K562 (cell line): ENCODE data around the gene RPTOR. TPM values are rescaled to one million over a fixed set of nuclear protein-coding genes. Genes with fewer than 3 reads are reported as not detected.
A peak's percentile ranks its signal among the peaks of the same experiment; 100 is the strongest.

Experiments used
- ATAC-seq: fragments of 200-7000 bp; cut with Tn5 transposase; 3 replicates; pipeline ENCODE4 v1.9.1; 2020; ENCODE audit warnings: moderate library complexity
- BruUV-seq: library from RNA; stranded (reverse); fragments of 400-500 nt; replicated peaks from 2 replicates; lab custom pipeline; 2021; lab: Mats Ljungman, UMichigan
- CTCF ChIA-PET: fragments of 300-600 bp; formaldehyde crosslinking; extraction: SDS; loops from one replicate; lab custom pipeline; 2021; ENCODE audit warnings: low intra/inter-chr PET ratio; lab: Yijun Ruan, JAX
- POLR2A ChIA-PET: fragments of 300-600, 350-650 bp; sonication (Branson Sonifier 250); formaldehyde crosslinking; extraction: SDS; loops from one replicate; lab custom pipeline; 2021; ENCODE audit warnings: antibody characterized with exemption, inconsistent platforms; lab: Yijun Ruan, JAX
- DNase-seq, 4 experiments: peaks; one replicate each; pipeline versions ENCODE4 v3.0.0 to v3.0.0-alpha.2; 2011 to 2018; ENCODE audit warnings: low spot score in 3 of 4, mixed read lengths in 3 of 4; ENCODE audit errors: extremely low read depth in 1 of 4
- FAIRE-seq: peaks from 2 replicates; lab custom pipeline; 2011; peaks lifted over from hg19 to GRCh38; lab: Jason Lieb, UNC
- H2AFZ ChIP-seq: 2 replicates; pipeline ENCODE4 v1.6.0; 2011; ENCODE audit warnings: low read depth, low read length, control low read depth, inconsistent platforms
- H3K27ac ChIP-seq: fragments of 200-600 bp; 3 replicates; pipeline ENCODE4 v1.8.0; 2011; ENCODE audit warnings: low read depth, mild to moderate bottlenecking, control low read depth, inconsistent platforms, low read length, moderate library complexity, mixed read lengths; ENCODE audit errors: extremely low read depth
- H3K27me3 ChIP-seq, 2 experiments: fragments of 300-600 bp in 1 of 2; 2 replicates in 1 of 2; 3 replicates in 1 of 2; pipeline versions ENCODE4 v1.6.0 to v1.8.0; 2011; ENCODE audit warnings: inconsistent platforms in 2 of 2, low read length in 2 of 2, mild to moderate bottlenecking in 1 of 2, mixed read lengths in 1 of 2, moderate library complexity in 1 of 2; ENCODE audit not compliant: control insufficient read depth in 2 of 2, insufficient read depth in 2 of 2
- H3K36me3 ChIP-seq: fragments of 300-600 bp; 3 replicates; pipeline ENCODE4 v1.8.0; 2011; ENCODE audit warnings: mild to moderate bottlenecking, low read length, inconsistent platforms; ENCODE audit not compliant: control insufficient read depth, insufficient read depth
- H3K4me1 ChIP-seq, 2 experiments: fragments of 200-600 bp in 1 of 2; replicated peaks in 1 of 2; 2 replicates in 1 of 2; 3 replicates in 1 of 2; pipeline versions ENCODE4 v1.5.1 to v1.8.0; 2011; ENCODE audit warnings: inconsistent platforms in 2 of 2, low read length in 2 of 2, mild to moderate bottlenecking in 1 of 2, mixed read lengths in 1 of 2, moderate library complexity in 1 of 2; ENCODE audit not compliant: control insufficient read depth in 2 of 2, insufficient read depth in 2 of 2
- H3K4me2 ChIP-seq: 2 replicates; pipeline ENCODE4 v1.6.1; 2011; ENCODE audit warnings: low read length, control low read depth, inconsistent platforms, mixed read lengths; ENCODE audit not compliant: insufficient read depth
- H3K4me3 ChIP-seq: fragments of 200-600 bp; sonication (generic), shearing (Covaris generic); 2 replicates; pipeline ENCODE4 v1.5.1; 2016; ENCODE audit warnings: control low read depth, inconsistent platforms
- H3K79me2 ChIP-seq: fragments of 200-600 bp; 3 replicates; pipeline ENCODE4 v1.8.0; 2011; ENCODE audit warnings: low read length, inconsistent platforms; ENCODE audit not compliant: control insufficient read depth, insufficient read depth
- H3K9ac ChIP-seq, 2 experiments: 2 replicates each; pipeline versions ENCODE4 v1.6.0 to v1.6.1; 2011; ENCODE audit warnings: low read depth in 2 of 2, low read length in 2 of 2, control low read depth in 1 of 2, inconsistent platforms in 1 of 2, mild to moderate bottlenecking in 1 of 2, mixed read lengths in 1 of 2; ENCODE audit not compliant: insufficient read depth in 1 of 2
- H3K9me1 ChIP-seq: one replicate; pipeline ENCODE4 v1.6.0; 2011; ENCODE audit warnings: inconsistent platforms, mild to moderate bottlenecking, low read length, moderate library complexity; ENCODE audit not compliant: control insufficient read depth, insufficient read depth
- H3K9me3 ChIP-seq: replicated peaks from 2 replicates; pipeline ENCODE4 v1.5.1; 2011; ENCODE audit warnings: low read depth, low read length, inconsistent platforms; ENCODE audit not compliant: control insufficient read depth, insufficient read depth
- H4K20me1 ChIP-seq: replicated peaks from 2 replicates; pipeline ENCODE4 v1.6.1; 2011; ENCODE audit warnings: low read length, inconsistent platforms, mixed read lengths; ENCODE audit not compliant: control insufficient read depth, insufficient read depth
- HIVEP1 ChIP-seq: fragments of 250-450 bp; sonication (Bioruptor Pico); IDR thresholded peaks from 2 replicates; pipeline ENCODE4 v1.4.0; 2020; ENCODE audit warnings: mild to moderate bottlenecking
- PHB ChIP-seq: fragments of 250-450 bp; sonication (Bioruptor Pico); IDR thresholded peaks from 2 replicates; pipeline ENCODE4 v1.5.0; 2021
- POLR2G ChIP-seq: fragments of 200-400 bp; formaldehyde crosslinking; IDR thresholded peaks from 2 replicates; pipeline ENCODE4 v1.6.1; 2017; ENCODE audit warnings: low read depth, mild to moderate bottlenecking, antibody characterized with exemption, low read length, moderate library complexity
- RBM22 ChIP-seq: fragments of 200-400 bp; formaldehyde crosslinking; IDR thresholded peaks from 2 replicates; pipeline ENCODE4 v1.6.1; 2018; ENCODE audit warnings: low read length, low read depth; ENCODE audit not compliant: poor library complexity, severe bottlenecking
- XRCC4 ChIP-seq: IDR thresholded peaks from one replicate; pipeline ENCODE4 v1.6.1; 2011; ENCODE audit not compliant: insufficient read depth, insufficient read length; ENCODE audit errors: extremely low read depth
- WGBS: fragments of 100-300 bp; shearing (Covaris generic); methylation state at CpG from one replicate; pipeline ENCODE4 v1.1.6; 2016; ENCODE audit warnings: low coverage, mixed read lengths; ENCODE audit not compliant: insufficient coverage; ENCODE audit errors: missing lambda C conversion rate; 5-methylcytosine and 5-hydroxymethylcytosine counted together
- in situ Hi-C: fragments of 300-500 bp; cut with MboI; formaldehyde crosslinking; loops from 4 replicates; pipeline ENCODE4 v1.15.0; 2018; ENCODE audit warnings: inconsistent platforms, mixed read lengths
- intact Hi-C: fragments of 100-400 bp; cut with micrococcal nuclease; formaldehyde crosslinking; loops from 2 replicates; pipeline ENCODE4 v1.14.2; 2022
- polyA plus RNA-seq, 8 experiments: library from polyadenylated mRNA; depleted of rRNA in 4 of 8; stranded (reverse) in 5 of 8; unstranded in 3 of 8; fragments of >200 nt; fragmentation: Nextera tagmentation in 2 of 8; fragmentation: Illumina TruSeq in 1 of 8; extraction: Ambion mirVana in 2 of 8; extraction: Trizol in 1 of 8; gene quantifications; 2 replicates each; pipeline versions ENCODE4 v1.2.1 to v1.2.3, GENCODE V29; 2011 to 2014; ENCODE audit warnings: inconsistent platforms in 1 of 8, missing spikeins in 1 of 8
- total RNA-seq, 7 experiments: library from RNA; depleted of rRNA in 6 of 7; stranded (reverse); fragments of >200 nt in 6 of 7; fragmentation: Illumina TruSeq in 2 of 7; extraction: Trizol in 2 of 7; gene quantifications; 2 replicates each; pipeline versions ENCODE4 v1.2.1 to v1.2.3, GENCODE V29; 2011 to 2021; ENCODE audit warnings: low replicate concordance in 1 of 7
- TF ChIP-seq, protein P1 (sequence below), 2 experiments: fragments of 450-650 bp in 1 of 2; IDR thresholded peaks; 2 replicates each; pipeline ENCODE4 v1.6.1; 2011 to 2017; ENCODE audit warnings: low read depth in 2 of 2, antibody characterized with exemption in 1 of 2, borderline replicate concordance in 1 of 2, low read length in 1 of 2, mild to moderate bottlenecking in 1 of 2, mixed read lengths in 1 of 2; ENCODE audit not compliant: control insufficient read depth in 1 of 2
- TF ChIP-seq, protein P2 (sequence below): fragments of 450-650 bp; IDR thresholded peaks from 2 replicates; pipeline ENCODE4 v1.6.1; 2016; ENCODE audit warnings: mild to moderate bottlenecking

RPTOR gene
- total and polyA plus RNA-seq, 9 of the 15 experiments (the other 6 are each of a cell fraction or from before 2014, with no cell fraction given) = 0.24 to 54.1 (median 10.2) TPM

DNA sequence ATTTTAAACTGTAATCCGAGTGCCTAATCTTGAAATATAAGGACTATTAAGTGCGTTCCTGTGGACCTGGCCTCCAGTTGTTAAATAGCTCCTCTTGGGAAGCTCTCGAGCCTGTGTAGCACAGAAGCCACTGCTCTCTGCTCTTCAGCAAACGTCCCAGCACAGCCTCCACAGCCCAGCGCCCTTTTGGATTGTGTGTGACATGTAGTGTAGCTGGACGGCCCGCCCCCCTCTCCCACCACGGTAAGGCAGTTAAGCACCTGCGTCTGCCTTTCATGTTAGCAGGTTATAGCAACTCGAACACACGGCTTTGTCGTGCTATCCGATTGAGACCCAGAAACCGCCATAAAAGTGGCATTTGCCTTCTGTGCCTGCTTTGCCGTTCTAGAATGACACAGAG, 367.8 kb downstream of the RPTOR start (continued):
- TF ChIP-seq, protein P1, sequence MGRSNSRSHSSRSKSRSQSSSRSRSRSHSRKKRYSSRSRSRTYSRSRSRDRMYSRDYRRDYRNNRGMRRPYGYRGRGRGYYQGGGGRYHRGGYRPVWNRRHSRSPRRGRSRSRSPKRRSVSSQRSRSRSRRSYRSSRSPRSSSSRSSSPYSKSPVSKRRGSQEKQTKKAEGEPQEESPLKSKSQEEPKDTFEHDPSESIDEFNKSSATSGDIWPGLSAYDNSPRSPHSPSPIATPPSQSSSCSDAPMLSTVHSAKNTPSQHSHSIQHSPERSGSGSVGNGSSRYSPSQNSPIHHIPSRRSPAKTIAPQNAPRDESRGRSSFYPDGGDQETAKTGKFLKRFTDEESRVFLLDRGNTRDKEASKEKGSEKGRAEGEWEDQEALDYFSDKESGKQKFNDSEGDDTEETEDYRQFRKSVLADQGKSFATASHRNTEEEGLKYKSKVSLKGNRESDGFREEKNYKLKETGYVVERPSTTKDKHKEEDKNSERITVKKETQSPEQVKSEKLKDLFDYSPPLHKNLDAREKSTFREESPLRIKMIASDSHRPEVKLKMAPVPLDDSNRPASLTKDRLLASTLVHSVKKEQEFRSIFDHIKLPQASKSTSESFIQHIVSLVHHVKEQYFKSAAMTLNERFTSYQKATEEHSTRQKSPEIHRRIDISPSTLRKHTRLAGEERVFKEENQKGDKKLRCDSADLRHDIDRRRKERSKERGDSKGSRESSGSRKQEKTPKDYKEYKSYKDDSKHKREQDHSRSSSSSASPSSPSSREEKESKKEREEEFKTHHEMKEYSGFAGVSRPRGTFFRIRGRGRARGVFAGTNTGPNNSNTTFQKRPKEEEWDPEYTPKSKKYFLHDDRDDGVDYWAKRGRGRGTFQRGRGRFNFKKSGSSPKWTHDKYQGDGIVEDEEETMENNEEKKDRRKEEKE (IDR thresholded peaks at IDR 0.05; ENCODE audit: borderline replicate concordance in 1 of 2, control insufficient read depth in 1 of 2, low read depth in 2 of 2, low read length in 1 of 2) = no peak
- no peak for TF ChIP-seq PHB (CRISPR knock-in tag)
- TF ChIP-seq, all 486 proteins: peak for 0

DNA sequence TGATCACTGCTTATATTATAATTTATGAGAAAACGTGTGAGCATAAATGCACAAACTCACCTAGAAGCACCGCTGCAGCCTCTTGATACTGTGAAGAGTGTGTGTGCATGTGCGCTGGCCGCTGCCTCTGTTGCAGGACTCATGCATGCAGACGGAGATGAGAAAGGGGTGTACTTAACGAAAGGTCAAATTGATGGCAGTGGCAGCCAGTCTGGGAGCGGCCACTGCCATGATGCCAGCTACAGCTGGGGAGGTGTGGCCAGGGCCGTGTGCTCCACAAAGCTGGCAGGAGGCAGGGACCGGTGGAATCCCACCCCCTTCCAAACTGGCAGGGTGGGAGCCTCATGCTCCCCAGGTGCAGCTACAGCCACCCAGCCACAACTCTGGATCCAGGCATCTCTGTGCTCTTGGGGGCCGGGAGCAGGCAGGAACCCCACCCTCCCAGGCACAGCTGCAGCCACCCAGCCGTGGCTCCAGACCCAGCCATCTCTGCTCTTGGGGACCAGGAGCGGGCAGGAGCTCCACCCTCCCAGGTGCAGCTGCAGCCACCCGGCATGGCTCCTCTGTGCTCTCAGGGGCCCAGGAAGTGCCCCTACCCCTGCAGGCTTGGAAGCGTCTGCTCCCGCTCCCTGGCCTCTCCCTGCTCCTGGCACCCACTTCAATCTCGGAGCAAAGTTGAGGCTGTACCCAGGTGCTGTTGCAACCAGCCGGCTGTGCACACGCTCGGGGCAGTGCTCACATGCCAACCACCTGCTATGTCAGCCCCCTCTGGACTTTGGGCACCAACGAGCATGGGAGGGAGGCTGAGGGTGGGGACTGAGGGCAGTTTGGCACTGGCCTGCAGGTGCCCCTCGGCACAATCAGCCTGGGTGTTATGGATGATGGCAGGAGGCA, 369.5 kb downstream of the RPTOR start:
- H3K36me3 ChIP-seq = peaks cover 31% of the 10 kb centered on the region; the same call in 2 of the 3 replicates
- ChIA-PET POLR2A (interaction anchor here (1.0 kb wide), 1 partner anchor 16 kb away, joined by 3 read pairs; no protein-coding TSS in a partner anchor), CTCF (no interaction called here)
- no peak overlapping the region for H3K27ac ChIP-seq
- FAIRE-seq (no peak), ATAC-seq (no peak), DNase-seq (no peak)
- 0 out of 2 replicates have a peak, but pooled peaks have one; percentile 23 for TF ChIP-seq POLR2G
- TF ChIP-seq RBM22 = peak; percentile 25
- TF ChIP-seq XRCC4 = no peak
- TF ChIP-seq, protein P2, sequence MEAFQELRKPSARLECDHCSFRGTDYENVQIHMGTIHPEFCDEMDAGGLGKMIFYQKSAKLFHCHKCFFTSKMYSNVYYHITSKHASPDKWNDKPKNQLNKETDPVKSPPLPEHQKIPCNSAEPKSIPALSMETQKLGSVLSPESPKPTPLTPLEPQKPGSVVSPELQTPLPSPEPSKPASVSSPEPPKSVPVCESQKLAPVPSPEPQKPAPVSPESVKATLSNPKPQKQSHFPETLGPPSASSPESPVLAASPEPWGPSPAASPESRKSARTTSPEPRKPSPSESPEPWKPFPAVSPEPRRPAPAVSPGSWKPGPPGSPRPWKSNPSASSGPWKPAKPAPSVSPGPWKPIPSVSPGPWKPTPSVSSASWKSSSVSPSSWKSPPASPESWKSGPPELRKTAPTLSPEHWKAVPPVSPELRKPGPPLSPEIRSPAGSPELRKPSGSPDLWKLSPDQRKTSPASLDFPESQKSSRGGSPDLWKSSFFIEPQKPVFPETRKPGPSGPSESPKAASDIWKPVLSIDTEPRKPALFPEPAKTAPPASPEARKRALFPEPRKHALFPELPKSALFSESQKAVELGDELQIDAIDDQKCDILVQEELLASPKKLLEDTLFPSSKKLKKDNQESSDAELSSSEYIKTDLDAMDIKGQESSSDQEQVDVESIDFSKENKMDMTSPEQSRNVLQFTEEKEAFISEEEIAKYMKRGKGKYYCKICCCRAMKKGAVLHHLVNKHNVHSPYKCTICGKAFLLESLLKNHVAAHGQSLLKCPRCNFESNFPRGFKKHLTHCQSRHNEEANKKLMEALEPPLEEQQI = no peak
- TF ChIP-seq HIVEP1 (CRISPR knock-in tag) = no peak
- peaks cover 7% of the 10 kb centered on the region for H3K9me3 ChIP-seq
- no peaks in the 10 kb centered on the region for H3K9me1 ChIP-seq
- H4K20me1 ChIP-seq = no peaks in the 10 kb centered on the region
- no peak overlapping the region for H2AFZ ChIP-seq
- no peaks in the 10 kb centered on the region for H3K4me1 ChIP-seq
- H3K27me3 ChIP-seq = no peaks in the 10 kb centered on the region
- H3K79me2 ChIP-seq = no peaks in the 10 kb centered on the region
- WGBS = 94% methylated on average over 21 of the region's 21 CpGs
- in situ Hi-C loops (no loop called here), intact Hi-C loops (no loop called here)
- no peak overlapping the region for H3K4me2 ChIP-seq
- no TSS peak for BruUV-seq
- no peak overlapping the region for H3K9ac ChIP-seq
- H3K4me3 ChIP-seq = no peak overlapping the region
